A549 (cell line): ENCODE data around the gene KRTAP4-1. TPM values are rescaled to one million over a fixed set of nuclear protein-coding genes. Genes with fewer than 3 reads are reported as not detected.

Experiments used
- ATOH8 ChIP-seq: fragments of 250-450 bp; sonication (Bioruptor Pico); IDR thresholded peaks from 2 replicates; pipeline ENCODE4 v1.5.0; 2020; ENCODE audit warnings: low read depth, mild to moderate bottlenecking, moderate library complexity
- CBX2 ChIP-seq: fragments of 200-600 bp; sonication (generic); IDR thresholded peaks from 2 replicates; pipeline ENCODE4 v1.6.1; 2016; ENCODE audit warnings: low read depth, mild to moderate bottlenecking, borderline replicate concordance
- CEBPB ChIP-seq, 2 experiments: fragments of >200 bp in 1 of 2; sonication (Bioruptor Twin) in 1 of 2; formaldehyde crosslinking in 1 of 2; IDR thresholded peaks; 2 replicates each; pipeline ENCODE4 v1.6.1; 2012 to 2016
- EHF ChIP-seq: fragments of 250-450 bp; sonication (Bioruptor Pico); IDR thresholded peaks from 2 replicates; pipeline ENCODE4 v1.5.0; 2020; ENCODE audit warnings: mild to moderate bottlenecking
- ELK1 ChIP-seq: fragments of 150-350 bp; IDR thresholded peaks from 2 replicates; pipeline ENCODE4 v1.6.1; 2014; ENCODE audit warnings: low read depth, mild to moderate bottlenecking, low read length
- FOXS1 ChIP-seq: fragments of 250-450 bp; sonication (Bioruptor Pico); IDR thresholded peaks from 2 replicates; pipeline ENCODE4 v1.5.0; 2020; ENCODE audit warnings: mild to moderate bottlenecking, moderate library complexity
- HES2 ChIP-seq: fragments of >200 bp; sonication (Bioruptor Twin); formaldehyde crosslinking; IDR thresholded peaks from 2 replicates; pipeline ENCODE4 v1.6.1; 2016
- JUN ChIP-seq, 2 experiments: fragments of >200 bp; sonication (Bioruptor Twin); formaldehyde crosslinking; IDR thresholded peaks; 2 replicates in 1 of 2; 3 replicates in 1 of 2; pipeline ENCODE4 v1.6.1; 2016 to 2017
- KDM1A ChIP-seq: fragments of 200-600 bp; sonication (generic); IDR thresholded peaks from 2 replicates; pipeline ENCODE4 v1.6.1; 2016; ENCODE audit warnings: low read depth, mild to moderate bottlenecking
- KDM5A ChIP-seq: fragments of 200-600 bp; sonication (generic); IDR thresholded peaks from 2 replicates; pipeline ENCODE4 v1.6.1; 2016; ENCODE audit warnings: antibody characterized with exemption, mild to moderate bottlenecking
- MAFK ChIP-seq: fragments of 450-650 bp; IDR thresholded peaks from 2 replicates; pipeline ENCODE4 v1.6.1; 2014; ENCODE audit not compliant: partially characterized antibody
- MYC ChIP-seq: IDR thresholded peaks from 2 replicates; pipeline ENCODE4 v1.6.1; 2012; ENCODE audit warnings: mild to moderate bottlenecking, inconsistent platforms, low read length, improper control_type of control experiment, borderline replicate concordance
- POLR2AphosphoS2 ChIP-seq: conservative IDR thresholded peaks from 2 replicates; pipeline ENCODE4 v1.6.1; 2012; ENCODE audit warnings: low read length, improper control_type of control experiment, inconsistent platforms
- RAD21 ChIP-seq, 2 experiments: fragments of >200 bp in 1 of 2; sonication (Bioruptor Twin) in 1 of 2; formaldehyde crosslinking in 1 of 2; IDR thresholded peaks in 1 of 2; conservative IDR thresholded peaks in 1 of 2; 2 replicates in 1 of 2; 3 replicates in 1 of 2; pipeline ENCODE4 v1.6.1; 2012 to 2018; ENCODE audit warnings: inconsistent platforms in 1 of 2
- RCOR1 ChIP-seq: fragments of 150-350 bp; IDR thresholded peaks from 2 replicates; pipeline ENCODE4 v1.6.1; 2014; ENCODE audit warnings: antibody characterized with exemption, low read length, low read depth
- RFX5 ChIP-seq: fragments of 450-650 bp; IDR thresholded peaks from 2 replicates; pipeline ENCODE4 v1.7.1; 2014; ENCODE audit warnings: antibody characterized with exemption, mild to moderate bottlenecking, moderate library complexity
- RNF2 ChIP-seq: fragments of 200-600 bp; sonication (generic); IDR thresholded peaks from 2 replicates; pipeline ENCODE4 v1.6.1; 2016; ENCODE audit warnings: low read depth, mild to moderate bottlenecking, antibody characterized with exemption, moderate library complexity, borderline replicate concordance
- SMC3 ChIP-seq: fragments of >200 bp; sonication (Bioruptor Twin); formaldehyde crosslinking; IDR thresholded peaks from 3 replicates; pipeline ENCODE4 v1.6.1; 2018; ENCODE audit warnings: inconsistent platforms
- ZSCAN20 ChIP-seq: fragments of 250-450 bp; sonication (Bioruptor Pico); IDR thresholded peaks from 2 replicates; pipeline ENCODE4 v1.8.0; 2022; ENCODE audit warnings: mild to moderate bottlenecking, moderate library complexity
- polyA plus RNA-seq, 4 experiments: library from polyadenylated mRNA; depleted of rRNA in 3 of 4; stranded (reverse); fragments of >200 nt; fragmentation: RNase III in 1 of 4; extraction: RNeasy Plus Mini Kit Qiagen cat#74134 plus additional on column Dnase treatment in 1 of 4; gene quantifications; 2 replicates in 3 of 4; 3 replicates in 1 of 4; pipeline ENCODE4 v1.2.3, GENCODE V29; 2011 to 2017
- TF ChIP-seq, protein P1 (sequence below): fragments of 200-600 bp; sonication (generic); IDR thresholded peaks from 2 replicates; pipeline ENCODE4 v1.6.1; 2016; ENCODE audit warnings: antibody characterized with exemption, mild to moderate bottlenecking, moderate library complexity
- TF ChIP-seq, protein P2 (sequence below): IDR thresholded peaks from 2 replicates; pipeline ENCODE4 v1.6.1; 2012

The KRTAP4-1 gene
- polyA plus RNA-seq, 2 of the 4 experiments (the other 2 are of a cell fraction): 0.12 to 0.32 TPM

DNA sequence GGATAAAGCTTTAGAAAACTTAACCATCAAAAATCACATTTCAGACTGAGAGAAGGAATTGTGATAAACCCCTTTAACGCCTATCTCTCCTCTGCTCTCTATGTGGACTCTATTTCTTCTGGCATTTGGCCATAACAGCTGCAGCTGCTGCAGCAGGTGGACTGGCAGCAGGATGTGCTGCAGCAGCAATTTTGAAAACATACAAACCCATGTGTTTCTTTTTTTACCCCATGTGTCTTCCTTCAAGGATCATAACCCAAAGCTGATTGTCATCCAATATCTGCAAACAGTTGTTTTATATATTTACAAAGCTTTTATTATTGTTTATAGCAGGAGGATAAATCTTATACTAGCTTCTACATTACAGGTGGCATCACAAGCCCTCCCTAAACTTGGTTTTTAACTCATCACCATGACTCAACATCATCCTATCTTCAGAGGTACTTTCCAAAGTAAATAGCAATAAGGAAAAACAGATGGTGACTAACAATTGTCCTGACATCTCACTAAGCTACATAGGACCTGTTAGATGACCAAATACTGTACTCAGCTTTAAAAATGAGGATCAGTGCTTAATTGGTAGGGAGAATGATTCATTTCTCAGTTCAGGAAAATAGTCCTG lies 27.2 kb upstream of the KRTAP4-1 start (continued):
- no peak for TF ChIP-seq KDM1A
- TF ChIP-seq MYC: no peak
- TF ChIP-seq ATOH8 (CRISPR knock-in tag): 0 out of 2 replicates have a peak, but pooled peaks have one; percentile 30
- TF ChIP-seq EHF: no peak
- no peak for TF ChIP-seq RFX5
- no peak for TF ChIP-seq ELK1
- TF ChIP-seq, protein P1, sequence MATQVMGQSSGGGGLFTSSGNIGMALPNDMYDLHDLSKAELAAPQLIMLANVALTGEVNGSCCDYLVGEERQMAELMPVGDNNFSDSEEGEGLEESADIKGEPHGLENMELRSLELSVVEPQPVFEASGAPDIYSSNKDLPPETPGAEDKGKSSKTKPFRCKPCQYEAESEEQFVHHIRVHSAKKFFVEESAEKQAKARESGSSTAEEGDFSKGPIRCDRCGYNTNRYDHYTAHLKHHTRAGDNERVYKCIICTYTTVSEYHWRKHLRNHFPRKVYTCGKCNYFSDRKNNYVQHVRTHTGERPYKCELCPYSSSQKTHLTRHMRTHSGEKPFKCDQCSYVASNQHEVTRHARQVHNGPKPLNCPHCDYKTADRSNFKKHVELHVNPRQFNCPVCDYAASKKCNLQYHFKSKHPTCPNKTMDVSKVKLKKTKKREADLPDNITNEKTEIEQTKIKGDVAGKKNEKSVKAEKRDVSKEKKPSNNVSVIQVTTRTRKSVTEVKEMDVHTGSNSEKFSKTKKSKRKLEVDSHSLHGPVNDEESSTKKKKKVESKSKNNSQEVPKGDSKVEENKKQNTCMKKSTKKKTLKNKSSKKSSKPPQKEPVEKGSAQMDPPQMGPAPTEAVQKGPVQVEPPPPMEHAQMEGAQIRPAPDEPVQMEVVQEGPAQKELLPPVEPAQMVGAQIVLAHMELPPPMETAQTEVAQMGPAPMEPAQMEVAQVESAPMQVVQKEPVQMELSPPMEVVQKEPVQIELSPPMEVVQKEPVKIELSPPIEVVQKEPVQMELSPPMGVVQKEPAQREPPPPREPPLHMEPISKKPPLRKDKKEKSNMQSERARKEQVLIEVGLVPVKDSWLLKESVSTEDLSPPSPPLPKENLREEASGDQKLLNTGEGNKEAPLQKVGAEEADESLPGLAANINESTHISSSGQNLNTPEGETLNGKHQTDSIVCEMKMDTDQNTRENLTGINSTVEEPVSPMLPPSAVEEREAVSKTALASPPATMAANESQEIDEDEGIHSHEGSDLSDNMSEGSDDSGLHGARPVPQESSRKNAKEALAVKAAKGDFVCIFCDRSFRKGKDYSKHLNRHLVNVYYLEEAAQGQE: no peak
- peak in 1 of 2 experiments; percentile 10; a peak in 1 of 4 replicates for TF ChIP-seq CEBPB (IDR thresholded peaks at IDR 0.05)
- peak in 1 of 2 experiments; percentile 4; a peak in 1 of 5 replicates for TF ChIP-seq RAD21 (conservative IDR thresholded peaks at IDR 0.05 in 1 of 2, IDR thresholded peaks at IDR 0.05 in 1 of 2)
- TF ChIP-seq FOXS1: no peak
- no peak for TF ChIP-seq ZSCAN20 (CRISPR knock-in tag)
- TF ChIP-seq RCOR1: no peak
- 0 out of 3 replicates have a peak, but pooled peaks have one; percentile 3 for TF ChIP-seq SMC3
- TF ChIP-seq KDM5A: no peak
- TF ChIP-seq CBX2: no peak
- TF ChIP-seq JUN (IDR thresholded peaks at IDR 0.05): peak; percentile 33 to 39; a peak in 2 of 5 replicates
- TF ChIP-seq, protein P2, sequence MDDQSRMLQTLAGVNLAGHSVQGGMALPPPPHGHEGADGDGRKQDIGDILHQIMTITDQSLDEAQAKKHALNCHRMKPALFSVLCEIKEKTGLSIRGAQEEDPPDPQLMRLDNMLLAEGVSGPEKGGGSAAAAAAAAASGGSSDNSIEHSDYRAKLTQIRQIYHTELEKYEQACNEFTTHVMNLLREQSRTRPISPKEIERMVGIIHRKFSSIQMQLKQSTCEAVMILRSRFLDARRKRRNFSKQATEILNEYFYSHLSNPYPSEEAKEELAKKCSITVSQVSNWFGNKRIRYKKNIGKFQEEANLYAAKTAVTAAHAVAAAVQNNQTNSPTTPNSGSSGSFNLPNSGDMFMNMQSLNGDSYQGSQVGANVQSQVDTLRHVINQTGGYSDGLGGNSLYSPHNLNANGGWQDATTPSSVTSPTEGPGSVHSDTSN: no peak
- peak; percentile 94 for TF ChIP-seq MAFK
- no peak for TF ChIP-seq HES2
- no peak for TF ChIP-seq POLR2AphosphoS2
- TF ChIP-seq RNF2: no peak
